PC-3 (cell line): ENCODE measurements around the gene PRR20G. TPM values are rescaled to one million over a fixed set of nuclear protein-coding genes. Genes with fewer than 3 reads are reported as not detected.

ENCODE experiments used
- ATAC-seq: fragments of 200-7000 bp; cut with Tn5 transposase; 2 replicates; pipeline ENCODE4 v1.9.1; 2020; ENCODE audit warnings: mild to moderate bottlenecking, moderate library complexity
- BruUV-seq: library from RNA; stranded (reverse); fragments of 400-500 nt; replicated peaks from 2 replicates; lab custom pipeline; 2021; lab: Mats Ljungman, UMichigan
- CTCF ChIA-PET: fragments of 300-600 bp; sonication (Branson Sonifier 250); formaldehyde crosslinking; loops from one replicate; lab custom pipeline; 2022; ENCODE audit warnings: antibody characterized with exemption; lab: Charles Lee
- POLR2A ChIA-PET: fragments of 300-600 bp; sonication (Branson Sonifier 250); formaldehyde crosslinking; loops from one replicate; lab custom pipeline; 2022; ENCODE audit warnings: antibody characterized with exemption; ENCODE audit not compliant: unreplicated experiment; lab: Charles Lee
- DNase-seq: peaks from one replicate; pipeline ENCODE4 v3.0.0-alpha.2; 2015
- H2AFZ ChIP-seq: fragments of 300-600 bp; sonication (generic); 2 replicates; pipeline ENCODE4 v1.6.0; 2016; ENCODE audit warnings: antibody characterized with exemption, low read length
- H3F3A ChIP-seq: fragments of 300-600 bp; sonication (generic); one replicate; pipeline ENCODE4 v1.6.0; 2017; ENCODE audit warnings: antibody characterized with exemption, low read length, control low read depth, mild to moderate bottlenecking; ENCODE audit not compliant: unreplicated experiment
- H3K27ac ChIP-seq: fragments of 300-600 bp; sonication (generic); 2 replicates; pipeline ENCODE4 v1.5.1; 2016; ENCODE audit warnings: mild to moderate bottlenecking, low read length
- H3K27me3 ChIP-seq: fragments of 300-600 bp; sonication (generic); 2 replicates; pipeline ENCODE4 v1.6.1; 2016; ENCODE audit warnings: low read length, mixed read lengths
- H3K36me3 ChIP-seq: fragments of 300-600 bp; sonication (generic); 2 replicates; pipeline ENCODE4 v1.6.1; 2016; ENCODE audit warnings: low read depth, mixed run types, low read length, mixed read lengths
- H3K4me1 ChIP-seq: fragments of 300-600 bp; sonication (generic); 2 replicates; pipeline ENCODE4 v1.5.1; 2016; ENCODE audit warnings: low read length; ENCODE audit not compliant: insufficient read depth
- H3K4me2 ChIP-seq: fragments of 300-600 bp; sonication (generic); 2 replicates; pipeline ENCODE4 v1.6.0; 2016; ENCODE audit warnings: low read length
- H3K4me3 ChIP-seq: fragments of 300-600 bp; sonication (generic); 2 replicates; pipeline ENCODE4 v1.5.1; 2016; ENCODE audit warnings: mild to moderate bottlenecking, low read length, mixed read lengths
- H3K79me2 ChIP-seq: fragments of 300-600 bp; sonication (generic); 2 replicates; pipeline ENCODE4 v1.6.1; 2017; ENCODE audit warnings: low read length, mixed read lengths
- H3K9ac ChIP-seq: fragments of 300-600 bp; sonication (generic); 2 replicates; pipeline ENCODE4 v1.6.0; 2016; ENCODE audit warnings: mild to moderate bottlenecking, low read length
- H3K9me2 ChIP-seq: fragments of 300-600 bp; sonication (generic); replicated peaks from 2 replicates; pipeline ENCODE4 v1.6.1; 2016; ENCODE audit warnings: mixed run types, low read length, mixed read lengths
- H3K9me3 ChIP-seq: fragments of 300-600 bp; sonication (generic); 2 replicates; pipeline ENCODE4 v1.6.1; 2016; ENCODE audit warnings: low read length, mixed read lengths
- H4K20me1 ChIP-seq: fragments of 300-600 bp; sonication (generic); 2 replicates; pipeline ENCODE4 v1.6.1; 2016; ENCODE audit warnings: low read length, mixed read lengths
- CTCF ChIP-seq: fragments of 300-600 bp; sonication (generic); conservative IDR thresholded peaks from 2 replicates; pipeline ENCODE4 v1.5.1; 2017; ENCODE audit warnings: antibody characterized with exemption, low read depth, mild to moderate bottlenecking, low read length
- EZH2 ChIP-seq: fragments of 300-600 bp; sonication (generic); IDR thresholded peaks from one replicate; pipeline ENCODE4 v1.6.1; 2017; ENCODE audit warnings: antibody characterized with exemption, mild to moderate bottlenecking, low read length; ENCODE audit not compliant: unreplicated experiment
- EZH2phosphoT487 ChIP-seq: fragments of 300-600 bp; sonication (generic); IDR thresholded peaks from 2 replicates; pipeline ENCODE4 v1.6.1; 2018; ENCODE audit warnings: mild to moderate bottlenecking, antibody characterized with exemption, low read length, borderline replicate concordance
- intact Hi-C: fragments of 100-400 bp; cut with micrococcal nuclease; formaldehyde crosslinking; loops from 2 replicates; pipeline ENCODE4 v1.9.0; 2023
- total RNA-seq: library from RNA; depleted of rRNA; stranded (reverse); fragments of >200 nt; gene quantifications from 2 replicates; pipeline ENCODE4 v1.2.3, GENCODE V29; 2014

PRR20G gene
- total RNA-seq, 1 experiment from 2014 or later = not detected

DNA sequence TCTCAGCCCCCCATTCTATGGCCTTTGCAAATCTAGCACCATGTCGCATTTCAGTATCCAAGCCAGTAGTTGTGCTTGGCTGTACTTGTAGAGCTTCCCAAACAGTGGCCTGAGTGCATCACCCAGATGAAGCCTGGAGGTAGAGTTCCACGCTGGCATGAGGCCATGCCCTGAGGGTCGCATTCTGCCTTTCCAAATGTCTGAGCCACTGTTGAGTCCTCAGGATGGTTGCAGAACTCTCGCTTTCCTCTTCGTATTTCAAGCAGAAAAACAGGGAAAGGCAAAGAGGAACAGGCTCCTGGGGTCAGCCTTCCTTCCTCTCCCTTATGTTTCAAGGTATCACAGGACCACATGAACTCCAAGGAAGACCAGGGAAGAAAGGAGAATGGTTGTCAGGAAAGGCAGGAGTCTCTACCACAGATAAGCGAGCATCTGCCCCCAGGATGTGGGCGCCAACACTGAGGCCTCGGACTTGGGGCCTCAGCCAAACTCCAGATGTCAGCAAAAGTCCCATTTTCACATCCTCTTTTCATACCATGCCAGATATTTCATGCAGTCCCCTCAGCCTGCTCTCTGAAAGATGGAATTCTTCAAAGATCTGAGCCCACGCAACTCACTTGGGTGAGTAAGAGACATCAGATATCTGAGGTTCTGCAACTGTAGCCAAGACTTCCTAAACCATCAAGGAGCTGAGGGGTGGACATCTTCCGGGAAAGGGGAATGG lies 19.4 kb upstream of the PRR20G start:
- Histone ChIP-seq H3K4me2 (no peak overlapping the region), H3K36me3 (no peaks in the 10 kb centered on the region), H3K79me2 (no peaks in the 10 kb centered on the region), H2AFZ (no peak overlapping the region), H3K9me3 (no peaks in the 10 kb centered on the region), H3K4me1 (peaks cover 4% of the 10 kb centered on the region), H3K4me3 (no peak overlapping the region), H3K27ac (no peak overlapping the region), H3K9ac (no peak overlapping the region), H3K9me2 (no peaks in the 10 kb centered on the region), H4K20me1 (no peaks in the 10 kb centered on the region), H3F3A (no peaks in the 10 kb centered on the region), H3K27me3 (peaks cover 31% of the 10 kb centered on the region)
- CTCF ChIA-PET = no interaction called here
- BruUV-seq = no TSS peak
- intact Hi-C loops = no loop called here
- ATAC-seq (no peak), DNase-seq (no peak)
- TF ChIP-seq EZH2phosphoT487 (no peak), EZH2 (no peak), CTCF (no peak)
- POLR2A ChIA-PET = no interaction called here

DNA sequence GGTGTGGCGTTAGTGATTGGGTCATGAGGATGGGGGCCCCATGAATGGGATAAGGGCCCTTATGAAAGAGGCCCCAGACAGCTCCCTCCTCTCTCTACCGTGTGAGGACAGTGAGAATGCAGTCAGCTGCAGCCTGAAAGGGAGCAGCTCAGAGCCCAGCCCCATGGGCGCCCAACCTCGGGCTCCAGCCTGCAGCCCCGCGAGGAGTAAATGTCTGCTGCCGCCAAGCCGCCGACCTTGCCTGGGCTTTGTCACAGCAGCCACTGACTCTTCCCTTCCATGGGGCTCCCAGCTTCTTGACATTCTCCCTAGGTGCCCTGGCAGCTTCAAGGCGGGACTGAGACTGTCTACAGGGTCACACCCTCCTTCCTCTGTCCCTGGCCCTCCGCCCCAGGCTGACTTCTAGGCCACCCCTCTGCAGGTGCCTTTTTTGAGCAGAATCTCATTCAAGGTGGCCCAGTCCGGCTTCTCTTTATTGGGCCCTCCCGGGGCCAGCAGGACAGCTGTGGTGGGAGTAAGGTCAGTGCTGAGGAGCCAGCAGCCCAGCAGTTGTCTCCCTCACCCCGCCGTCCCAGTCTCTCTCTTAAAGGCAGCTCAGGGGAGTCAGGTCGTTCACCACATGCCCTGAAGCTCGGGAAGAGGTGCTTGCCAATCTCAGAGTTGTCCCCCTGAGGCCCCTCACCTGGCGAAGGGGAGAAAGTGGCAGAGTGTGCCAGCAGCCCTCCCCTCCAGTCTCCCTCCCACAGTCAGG lies 18.7 kb upstream of the PRR20G start:
- H3K36me3 ChIP-seq = no peaks in the 10 kb centered on the region
- H3K9me3 ChIP-seq = no peaks in the 10 kb centered on the region
- CTCF ChIA-PET = no interaction called here

More for the DNA sequence above, 18.7 kb upstream of the PRR20G start:
- Histone ChIP-seq H3K4me3 (no peak overlapping the region), H3F3A (no peaks in the 10 kb centered on the region), H3K4me1 (peaks cover 4% of the 10 kb centered on the region), H3K27me3 (peaks cover 29% of the 10 kb centered on the region), H2AFZ (no peak overlapping the region), H3K9me2 (no peaks in the 10 kb centered on the region), H4K20me1 (no peaks in the 10 kb centered on the region), H3K9ac (no peak overlapping the region), H3K79me2 (no peaks in the 10 kb centered on the region), H3K4me2 (no peak overlapping the region), H3K27ac (no peak overlapping the region)
- ATAC-seq = no peak
- POLR2A ChIA-PET = no interaction called here
- no peak for DNase-seq
- no TSS peak for BruUV-seq
- TF ChIP-seq EZH2 (no peak), EZH2phosphoT487 (no peak), CTCF (no peak)
- intact Hi-C loops = no loop called here
